ENCODE results near the gene SPATA31D1.

- TF ChIP-seq POLR2A (IDR thresholded peaks at IDR 0.05) (no peak), CTCF (IDR thresholded peaks at IDR 0.05) (no peak)
These were observed 24.1 kb upstream of the SPATA31D1 start for GRCh38 chr9:81964218-81965171.
